Fibroblast of mammary gland (primary cell): ENCODE results near the gene MGRN1.

ENCODE experiments used
- DNase-seq: peaks from one replicate; pipeline ENCODE4 v3.0.0-alpha.2; 2010; ENCODE audit warnings: low read depth
- H3K4me3 ChIP-seq: 2 replicates; pipeline ENCODE4 v1.5.1; 2011; ENCODE audit warnings: low read depth, mild to moderate bottlenecking, low read length, moderate library complexity; ENCODE audit not compliant: control insufficient read depth
- CTCF ChIP-seq: conservative IDR thresholded peaks from 2 replicates; pipeline ENCODE4 v1.5.1; 2011; ENCODE audit warnings: low read depth, low read length, inconsistent platforms; ENCODE audit not compliant: control insufficient read depth, insufficient read depth

MGRN1 gene

GRCh38 chr16:4714996-4715395 lies 90.4 kb downstream of the MGRN1 start:
- H3K4me3 ChIP-seq = no peak overlapping the region
- TF ChIP-seq CTCF = no peak
- DNase-seq = no peak

- no peak overlapping the region for H3K4me3 ChIP-seq
- no peak for TF ChIP-seq CTCF
- no peak for DNase-seq
These were observed 93.8 kb downstream of the MGRN1 start for GRCh38 chr16:4718466-4718865.

- no peak for TF ChIP-seq CTCF
- no peak overlapping the region for H3K4me3 ChIP-seq
- no peak for DNase-seq
These were observed 98.6 kb downstream of the MGRN1 start for GRCh38 chr16:4723071-4723767.

DNA sequence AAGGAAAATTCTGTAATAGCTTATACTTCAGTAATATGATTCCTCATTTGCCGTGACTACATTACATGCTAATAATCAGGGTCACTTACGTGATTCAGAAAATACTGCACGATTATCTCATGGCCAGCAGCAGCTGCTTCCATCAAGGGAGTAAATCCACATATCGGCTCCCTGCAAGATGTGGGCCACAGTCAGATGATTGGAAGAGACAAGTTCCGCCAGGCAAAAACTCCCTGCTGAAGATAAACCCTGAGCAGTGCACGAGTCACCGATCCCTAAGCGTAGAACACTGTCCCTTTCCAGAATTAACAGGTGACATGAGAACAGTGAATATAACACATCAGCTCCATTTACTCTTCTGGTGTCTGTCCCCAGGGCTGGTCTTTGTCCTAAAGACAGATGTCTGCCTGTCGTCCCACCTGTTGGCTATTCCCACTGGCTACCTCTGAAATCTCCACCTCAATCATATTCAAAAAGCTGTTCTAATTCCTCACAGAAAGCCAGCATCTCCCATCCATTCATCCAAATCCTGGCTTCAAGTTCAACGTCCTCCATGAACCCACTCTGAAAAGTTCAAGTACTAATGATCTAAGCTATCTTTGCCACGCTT lies 100.1 kb downstream of the MGRN1 start:
- no peak for TF ChIP-seq CTCF
- no peak overlapping the region for H3K4me3 ChIP-seq
- DNase-seq = no peak

DNA sequence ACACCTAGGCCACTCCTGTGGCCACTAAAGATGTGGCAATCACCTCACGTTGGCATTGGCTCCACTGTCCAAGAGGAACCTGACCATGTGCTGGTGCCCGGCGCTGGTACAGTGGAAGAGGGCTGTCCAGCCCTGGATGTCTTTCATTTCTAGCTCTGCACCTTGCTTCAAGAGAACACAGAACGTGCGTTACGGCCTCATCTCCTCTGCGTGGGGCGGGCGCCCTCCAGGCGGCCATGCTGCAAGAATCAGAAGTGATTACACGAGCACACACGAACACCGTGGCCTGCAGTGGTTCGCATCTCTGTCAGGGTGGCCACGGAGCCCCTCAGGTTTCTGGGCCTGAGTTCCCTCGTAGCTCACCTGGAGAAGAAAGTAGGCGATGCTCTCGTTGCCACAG lies 102.0 kb downstream of the MGRN1 start:
- no peak overlapping the region for H3K4me3 ChIP-seq
- TF ChIP-seq CTCF = no peak
- no peak for DNase-seq

GRCh38 chr16:4728676-4729075 lies 104.0 kb downstream of the MGRN1 start:
- DNase-seq = no peak
- no peak overlapping the region for H3K4me3 ChIP-seq
- TF ChIP-seq CTCF = no peak
